GM23248 (cell line): ENCODE measurements around the gene SUSD2.

ENCODE experiments used
- EZH2 ChIP-seq: fragments of 200-600 bp; sonication (generic); IDR thresholded peaks from 2 replicates; pipeline ENCODE4 v1.6.1; 2018; ENCODE audit warnings: antibody characterized with exemption, mild to moderate bottlenecking; ENCODE audit not compliant: insufficient read depth, poor library complexity, severe bottlenecking
- EZH2phosphoT487 ChIP-seq: fragments of 200-600 bp; sonication (generic); IDR thresholded peaks from 2 replicates; pipeline ENCODE4 v1.6.1; 2018; ENCODE audit warnings: antibody characterized with exemption, moderate library complexity, mild to moderate bottlenecking, low read depth; ENCODE audit not compliant: insufficient read depth

DNA sequence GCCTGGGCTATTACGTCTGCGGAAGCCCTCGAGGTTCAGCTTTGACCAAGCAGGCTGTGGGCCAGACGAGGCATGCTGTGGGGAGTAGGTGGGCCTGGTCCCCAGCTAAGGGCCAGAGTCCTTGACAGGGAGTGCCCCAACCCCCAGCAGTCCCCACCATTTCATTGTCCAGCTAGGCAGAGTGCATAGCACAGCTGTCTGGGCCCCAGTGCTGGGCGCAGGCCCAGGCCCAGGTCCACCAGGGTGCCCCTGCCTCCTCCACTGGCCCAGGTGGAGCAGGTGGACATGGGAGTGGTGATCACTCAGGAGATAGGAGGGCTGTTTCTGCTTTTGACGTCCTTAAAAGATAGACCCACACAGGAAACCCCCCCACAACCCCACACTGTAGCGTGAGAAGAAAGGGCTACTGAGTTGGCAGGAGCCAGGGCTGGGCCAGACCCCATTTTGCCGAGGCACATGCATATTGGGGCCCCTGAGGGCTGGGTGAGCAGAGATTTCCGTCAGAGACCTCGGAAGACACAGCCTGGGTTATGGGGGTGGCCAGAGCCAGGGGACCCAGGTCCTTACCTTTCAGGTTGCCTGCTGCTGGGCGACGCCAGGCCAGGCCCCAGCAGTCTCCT is 11.7 kb upstream of the SUSD2 start:
- TF ChIP-seq EZH2 (no peak), EZH2phosphoT487 (no peak)
